H1 (cell line): ENCODE measurements around the gene FNIP2. TPM values are rescaled to one million over a fixed set of nuclear protein-coding genes. Genes with fewer than 3 reads are reported as not detected.

ENCODE experiments used
- CTCF ChIA-PET: fragments of 300-600 bp; sonication (Branson Sonifier 250); formaldehyde crosslinking; loops from one replicate; lab custom pipeline; 2021; ENCODE audit not compliant: partially characterized antibody; lab: Charles Lee
- POLR2A ChIA-PET: fragments of 300-600 bp; sonication (Branson Sonifier 250); formaldehyde crosslinking; loops from one replicate; lab custom pipeline; 2021; ENCODE audit warnings: inconsistent platforms; ENCODE audit not compliant: partially characterized antibody; lab: Charles Lee
- DNase-seq, 2 experiments: peaks; one replicate each; pipeline versions ENCODE4 v3.0.0 to v3.0.0-alpha.2; 2010 to 2022; ENCODE audit warnings: low spot score in 2 of 2, low read depth in 1 of 2, mixed read lengths in 1 of 2
- FAIRE-seq: peaks from 2 replicates; lab custom pipeline; 2011; peaks lifted over from hg19 to GRCh38; lab: Jason Lieb, UNC
- H2AFZ ChIP-seq: 2 replicates; pipeline ENCODE4 v1.8.1; 2012; ENCODE audit warnings: low read length, inconsistent platforms
- H2AK5ac ChIP-seq: 2 replicates; pipeline ENCODE4 v1.6.1; 2013; ENCODE audit warnings: low read depth, low read length
- H2BK120ac ChIP-seq: replicated peaks from 2 replicates; pipeline ENCODE3; 2013; ENCODE audit warnings: low read depth, low read length, inconsistent platforms
- H2BK12ac ChIP-seq: 2 replicates; pipeline ENCODE4 v1.6.1; 2013; ENCODE audit warnings: low read depth, low read length
- H2BK15ac ChIP-seq: 2 replicates; pipeline ENCODE4 v1.6.1; 2013; ENCODE audit warnings: low read length
- H2BK20ac ChIP-seq: 2 replicates; pipeline ENCODE4 v1.6.1; 2013; ENCODE audit warnings: low read length
- H2BK5ac ChIP-seq: 2 replicates; pipeline ENCODE4 v1.6.1; 2013; ENCODE audit warnings: low read depth, low read length
- H3K14ac ChIP-seq: 2 replicates; pipeline ENCODE4 v1.6.1; 2013; ENCODE audit warnings: inconsistent platforms; ENCODE audit not compliant: insufficient read length
- H3K18ac ChIP-seq: 2 replicates; pipeline ENCODE4 v1.6.1; 2013; ENCODE audit warnings: low read length; ENCODE audit errors: extremely low read depth
- H3K23ac ChIP-seq: 2 replicates; pipeline ENCODE4 v1.6.1; 2013; ENCODE audit warnings: inconsistent platforms; ENCODE audit not compliant: insufficient read length
- H3K23me2 ChIP-seq: 2 replicates; pipeline ENCODE4 v1.6.1; 2013; ENCODE audit warnings: low read depth, low read length
- H3K27ac ChIP-seq: 2 replicates; pipeline ENCODE4 v1.6.1; 2011; ENCODE audit warnings: low read depth, low read length, inconsistent platforms
- H3K27me3 ChIP-seq, 4 experiments: replicated peaks in 1 of 4; 1 replicate in 1 of 4; 2 replicates in 3 of 4; pipeline versions ENCODE4 v1.6.1 to v1.8.1; 2011 to 2013; ENCODE audit warnings: low read length in 3 of 4, mild to moderate bottlenecking in 3 of 4, inconsistent platforms in 2 of 4, mixed read lengths in 2 of 4, moderate library complexity in 1 of 4; ENCODE audit not compliant: control insufficient read depth in 3 of 4, insufficient read depth in 3 of 4; ENCODE audit errors: extremely low read depth in 1 of 4
- H3K36me3 ChIP-seq, 4 experiments: 2 replicates each; pipeline versions ENCODE4 v1.6.1 to v1.8.1; 2011 to 2013; ENCODE audit warnings: mild to moderate bottlenecking in 4 of 4, low read length in 3 of 4, moderate library complexity in 2 of 4, control low read depth in 1 of 4, inconsistent platforms in 1 of 4; ENCODE audit not compliant: insufficient read depth in 4 of 4, control insufficient read depth in 2 of 4
- H3K4ac ChIP-seq: replicated peaks from 2 replicates; pipeline ENCODE3; 2013; ENCODE audit warnings: low read length, low read depth, mixed read lengths, inconsistent platforms; ENCODE audit not compliant: insufficient read length
- H3K4me1 ChIP-seq, 4 experiments: replicated peaks in 1 of 4; 1 replicate in 1 of 4; 2 replicates in 3 of 4; pipeline versions ENCODE4 v1.6.1 to v1.8.1; 2011 to 2013; ENCODE audit warnings: low read length in 3 of 4, inconsistent platforms in 2 of 4, mixed read lengths in 1 of 4; ENCODE audit not compliant: insufficient read depth in 4 of 4, control insufficient read depth in 3 of 4
- H3K4me2 ChIP-seq, 2 experiments: 2 replicates each; pipeline versions ENCODE4 v1.6.1 to v1.8.1; 2011 to 2013; ENCODE audit warnings: low read depth in 2 of 2, low read length in 2 of 2, control low read depth in 1 of 2, inconsistent platforms in 1 of 2, mild to moderate bottlenecking in 1 of 2; ENCODE audit not compliant: insufficient read depth in 1 of 2
- H3K4me3 ChIP-seq, 4 experiments: fragments of 200-600, 300-600 bp in 1 of 4; sonication (generic), shearing (Covaris generic), sonication (Bioruptor Twin) in 1 of 4; 2 replicates each; pipeline versions ENCODE4 v1.5.1 to v1.8.1; 2011 to 2016; ENCODE audit warnings: low read length in 4 of 4, low read depth in 3 of 4, control low read depth in 2 of 4, inconsistent platforms in 2 of 4, mild to moderate bottlenecking in 2 of 4, mixed read lengths in 1 of 4, moderate library complexity in 1 of 4; ENCODE audit not compliant: insufficient read depth in 2 of 4; ENCODE audit errors: extremely low read depth in 1 of 4
- H3K56ac ChIP-seq: replicated peaks from 2 replicates; pipeline ENCODE3; 2013; ENCODE audit warnings: low read depth, mild to moderate bottlenecking, mixed read lengths, low read length, inconsistent platforms; ENCODE audit not compliant: insufficient read length
- H3K79me1 ChIP-seq: 2 replicates; pipeline ENCODE4 v1.6.1; 2013; ENCODE audit warnings: low read depth, low read length, control low read depth
- H3K79me2 ChIP-seq, 2 experiments: 2 replicates each; pipeline versions ENCODE4 v1.6.1 to v1.8.1; 2012 to 2013; ENCODE audit warnings: low read length in 2 of 2, mild to moderate bottlenecking in 2 of 2, inconsistent platforms in 1 of 2; ENCODE audit not compliant: insufficient read depth in 2 of 2, control insufficient read depth in 1 of 2
- H3K9ac ChIP-seq, 4 experiments: replicated peaks in 1 of 4; 1 replicate in 1 of 4; 2 replicates in 3 of 4; pipeline versions ENCODE4 v1.6.1 to v1.8.1; 2011 to 2013; ENCODE audit warnings: low read depth in 3 of 4, low read length in 3 of 4, control low read depth in 2 of 4, mild to moderate bottlenecking in 2 of 4, moderate library complexity in 2 of 4, inconsistent platforms in 1 of 4; ENCODE audit errors: extremely low read depth in 1 of 4
- H3K9me3 ChIP-seq, 2 experiments: 2 replicates each; pipeline versions ENCODE4 v1.6.1 to v1.8.1; 2012 to 2013; ENCODE audit warnings: mild to moderate bottlenecking in 2 of 2, moderate library complexity in 2 of 2, control low read depth in 1 of 2, inconsistent platforms in 1 of 2, low read depth in 1 of 2, low read length in 1 of 2, mixed read lengths in 1 of 2; ENCODE audit not compliant: insufficient read depth in 2 of 2
- H4K20me1 ChIP-seq, 2 experiments: replicated peaks in 1 of 2; 2 replicates each; pipeline versions ENCODE3 to v1.8.1; 2011 to 2013; ENCODE audit warnings: inconsistent platforms in 2 of 2, low read length in 2 of 2, mild to moderate bottlenecking in 1 of 2; ENCODE audit not compliant: insufficient read depth in 2 of 2, control insufficient read depth in 1 of 2
- H4K5ac ChIP-seq: 2 replicates; pipeline ENCODE4 v1.6.1; 2013; ENCODE audit warnings: low read length, low read depth, mixed read lengths, inconsistent platforms; ENCODE audit not compliant: insufficient read length
- H4K8ac ChIP-seq: 2 replicates; pipeline ENCODE4 v1.8.0; 2013; ENCODE audit warnings: mild to moderate bottlenecking, moderate library complexity, low read length, inconsistent platforms; ENCODE audit not compliant: insufficient read depth; ENCODE audit errors: extremely low read depth
- H4K91ac ChIP-seq: replicated peaks from 2 replicates; pipeline ENCODE3; 2013; ENCODE audit warnings: low read length, mixed read lengths, inconsistent platforms; ENCODE audit not compliant: insufficient read length
- ATF2 ChIP-seq: IDR thresholded peaks from 2 replicates; pipeline ENCODE4 v1.6.1; 2012; ENCODE audit warnings: low read length, inconsistent platforms
- CBX8 ChIP-seq: fragments of 300-800, 300-1000 bp; sonication (generic); IDR thresholded peaks from 2 replicates; pipeline ENCODE4 v1.7.1; 2016; ENCODE audit warnings: low read depth, low read length, borderline replicate concordance
- E2F6 ChIP-seq: IDR thresholded peaks from 2 replicates; pipeline ENCODE4 v1.6.1; 2012; ENCODE audit warnings: inconsistent platforms
- FOSL1 ChIP-seq: IDR thresholded peaks from 2 replicates; pipeline ENCODE4 v1.6.1; 2011; ENCODE audit warnings: mild to moderate bottlenecking, low read depth, low read length, moderate library complexity; ENCODE audit not compliant: insufficient read depth
- GTF2F1 ChIP-seq: IDR thresholded peaks from 2 replicates; pipeline ENCODE4 v1.6.1; 2012; ENCODE audit warnings: low read depth, low read length, improper control_type of control experiment, borderline replicate concordance
- JUN ChIP-seq: IDR thresholded peaks from 2 replicates; pipeline ENCODE4 v1.6.1; 2011; ENCODE audit warnings: low read depth, mild to moderate bottlenecking, improper control_type of control experiment, low read length
- RNF2 ChIP-seq: fragments of 200-900, 300-1000 bp; sonication (generic); IDR thresholded peaks from 2 replicates; pipeline ENCODE4 v1.7.1; 2016; ENCODE audit warnings: borderline replicate concordance, low read depth, mild to moderate bottlenecking, antibody characterized with exemption, low read length; ENCODE audit not compliant: poor library complexity, severe bottlenecking; ENCODE audit errors: missing control alignments
- SAP30 ChIP-seq: fragments of 300-600 bp; sonication (generic); IDR thresholded peaks from 2 replicates; pipeline ENCODE4 v1.7.1; 2012; ENCODE audit warnings: low read length, moderate library complexity, mild to moderate bottlenecking, inconsistent platforms; ENCODE audit not compliant: insufficient read depth, insufficient replicate concordance
- TCF12 ChIP-seq: IDR thresholded peaks from 2 replicates; pipeline ENCODE4 v1.6.1; 2011; ENCODE audit warnings: low read depth, mild to moderate bottlenecking, low read length
- WGBS, 2 experiments: shearing (Covaris generic) in 1 of 2; methylation state at CpG; one replicate each; pipeline versions ENCODE4 v1.1.6 to v1.1.7; 2013 to 2015; ENCODE audit warnings: low lambda C conversion rate in 2 of 2, mixed read lengths in 2 of 2, inconsistent platforms in 1 of 2, low coverage in 1 of 2, missing lambda C conversion rate in 1 of 2; ENCODE audit not compliant: insufficient replicate concordance in 2 of 2, insufficient coverage in 1 of 2, insufficient read length in 1 of 2; ENCODE audit errors: extremely low coverage in 1 of 2, missing lambda C conversion rate in 1 of 2; 5-methylcytosine and 5-hydroxymethylcytosine counted together
- polyA plus RNA-seq, 7 experiments: library from polyadenylated mRNA; depleted of rRNA in 3 of 7; stranded (reverse) in 5 of 7; unstranded in 2 of 7; fragments of >200 nt in 5 of 7; fragments of 200-250 nt in 2 of 7; gene quantifications; 1 replicate in 5 of 7; 2 replicates in 1 of 7; 4 replicates in 1 of 7; pipeline versions ENCODE4 v1.2.1 to v1.2.3, GENCODE V29; 2011 to 2013; ENCODE audit warnings: missing spikeins in 2 of 7, mixed read lengths in 2 of 7
- total RNA-seq: library from RNA; stranded (reverse); fragmentation: NEBNext Ultra II Directional; extraction: Animal tissue kit (Norgen Biotek cat#: 25700); gene quantifications from 2 replicates; pipeline ENCODE4 v1.2.1, GENCODE V29; 2021

Gene FNIP2
- total and polyA plus RNA-seq, 2 of the 8 experiments (the other 6 are each of a cell fraction or from before 2014, with no cell fraction given), result 4.0 to 13.0 TPM

- Histone ChIP-seq H3K4me3 (no peak overlapping the region), H3K4ac (no peak overlapping the region), H2BK20ac (no peak overlapping the region), H3K79me1 (no peaks in the 10 kb centered on the region), H4K5ac (no peak overlapping the region), H3K18ac (no peak overlapping the region), H3K4me1 (no peaks in the 10 kb centered on the region), H3K9me3 (peaks cover 0 to 6% of the 10 kb centered on the region in 2 experiments; a peak in 2 of 4 replicates), H3K27me3 (no peaks in the 10 kb centered on the region), H2BK120ac (no peak overlapping the region), H4K20me1 (no peaks in the 10 kb centered on the region), H2BK15ac (no peak overlapping the region), H3K79me2 (no peaks in the 10 kb centered on the region), H4K8ac (no peak overlapping the region), H4K91ac (no peak overlapping the region), H2AK5ac (no peak overlapping the region), H3K4me2 (no peak overlapping the region), H3K9ac (no peak overlapping the region), H2BK5ac (no peak overlapping the region), H2BK12ac (no peak overlapping the region), H2AFZ (no peak overlapping the region), H3K27ac (no peak overlapping the region), H3K56ac (no peak overlapping the region), H3K14ac (no peak overlapping the region), H3K36me3 (no peaks in the 10 kb centered on the region), H3K23ac (no peak overlapping the region), H3K23me2 (no peaks in the 10 kb centered on the region)
- CTCF ChIA-PET, result interaction anchor here (0.5 to 0.6 kb wide), 2 partner anchors 16 to 85 kb away, joined by 3 read pairs; no protein-coding TSS in a partner anchor
- DNase-seq (no peak), FAIRE-seq (no peak)
- WGBS, 2 experiments, result 98% methylated on average over 5 of the region's 5 CpGs; no CpG with 5 or more reads in 1 of the 2 experiments
- POLR2A ChIA-PET, result interaction anchor here (0.6 kb wide), 1 partner anchor 21 kb away, joined by 3 read pairs; no protein-coding TSS in a partner anchor
- TF ChIP-seq SAP30, result no peak
- TF ChIP-seq ATF2, result no peak
- TF ChIP-seq TCF12, result no peak
- TF ChIP-seq FOSL1, result no peak
- TF ChIP-seq RNF2, result no peak
- no peak for TF ChIP-seq JUN
- TF ChIP-seq GTF2F1, result no peak
- no peak for TF ChIP-seq CBX8
- TF ChIP-seq E2F6, result no peak
Observed at GRCh38 chr4:158754385-158755180, 14.2 kb upstream of the FNIP2 start.
